Activated T-helper 2 cell treated with anti-CD3 and anti-CD28 coated beads, Interferon-gamma antibody, Interleukin-2, Interleukin-4, amounts not matched to agents 10 μg/mL and 5 μg/mL and 100 μg/mL, durations not matched to agents 14 hours and 24 hours and 36 hours (primary cell): ENCODE measurements around the gene ZIC1. TPM values are rescaled to one million over a fixed set of nuclear protein-coding genes. Genes with fewer than 3 reads are reported as not detected.

ENCODE experiments used
- DNase-seq: peaks from one replicate; pipeline ENCODE4 v3.0.0; 2021; ENCODE audit warnings: low spot score
- H3K27ac Mint-ChIP-seq: one replicate; pipeline ENCODE4 v1.8.0; 2021; ENCODE audit warnings: mixed read lengths
- H3K27me3 Mint-ChIP-seq: one replicate; pipeline ENCODE4 v1.8.0; 2021; ENCODE audit warnings: low read depth, mixed read lengths
- H3K36me3 Mint-ChIP-seq: one replicate; pipeline ENCODE4 v1.8.0; 2021; ENCODE audit warnings: low read depth, mixed read lengths
- H3K4me1 Mint-ChIP-seq: one replicate; pipeline ENCODE4 v1.8.0; 2021; ENCODE audit warnings: low read depth, mixed read lengths
- H3K4me3 Mint-ChIP-seq: one replicate; pipeline ENCODE4 v1.8.0; 2021; ENCODE audit warnings: low read depth, mild to moderate bottlenecking, moderate library complexity, mixed read lengths
- H3K9me3 Mint-ChIP-seq: one replicate; pipeline ENCODE4 v1.8.0; 2021; ENCODE audit warnings: mixed read lengths
- intact Hi-C: fragments of 100-400 bp; cut with micrococcal nuclease; formaldehyde crosslinking; loops from one replicate; pipeline ENCODE4 v1.15.1; 2023
- total RNA-seq: library from RNA; stranded (reverse); gene quantifications from 2 replicates; pipeline ENCODE4 v1.2.3, GENCODE V29; 2022

Gene ZIC1
- total RNA-seq, 1 donor from 2014 or later = not detected

GRCh38 chr3:147393943-147394883, 15.0 kb upstream of the ZIC1 start:
- intact Hi-C loops = no loop called here
- Mint-ChIP-seq H3K27me3 (peaks cover 69% of the 10 kb centered on the region), H3K4me3 (no peak overlapping the region), H3K27ac (no peak overlapping the region), H3K9me3 (no peaks in the 10 kb centered on the region), H3K36me3 (no peaks in the 10 kb centered on the region), H3K4me1 (no peaks in the 10 kb centered on the region)
- DNase-seq = no peak

GRCh38 chr3:147394884-147395225, 14.3 kb upstream of the ZIC1 start:
- Mint-ChIP-seq H3K36me3 (no peaks in the 10 kb centered on the region), H3K4me1 (no peaks in the 10 kb centered on the region), H3K4me3 (no peak overlapping the region), H3K27ac (no peak overlapping the region), H3K9me3 (no peaks in the 10 kb centered on the region), H3K27me3 (peaks cover 65% of the 10 kb centered on the region)
- no peak for DNase-seq
- intact Hi-C loops = no loop called here

- peaks cover 65% of the 10 kb centered on the region for H3K27me3 Mint-ChIP-seq
- no peak overlapping the region for H3K27ac Mint-ChIP-seq
- intact Hi-C loops = no loop called here
- H3K4me3 Mint-ChIP-seq = no peak overlapping the region
- H3K9me3 Mint-ChIP-seq = no peaks in the 10 kb centered on the region
- H3K36me3 Mint-ChIP-seq = no peaks in the 10 kb centered on the region
- no peaks in the 10 kb centered on the region for H3K4me1 Mint-ChIP-seq
- DNase-seq = no peak
These were observed 13.1 kb upstream of the ZIC1 start for GRCh38 chr3:147395899-147396711.

- Mint-ChIP-seq H3K4me3 (no peak overlapping the region), H3K4me1 (no peaks in the 10 kb centered on the region), H3K36me3 (no peaks in the 10 kb centered on the region), H3K27ac (no peak overlapping the region), H3K9me3 (no peaks in the 10 kb centered on the region), H3K27me3 (peaks cover 63% of the 10 kb centered on the region)
- no peak for DNase-seq
- intact Hi-C loops = no loop called here
These were observed 12.5 kb upstream of the ZIC1 start for GRCh38 chr3:147396712-147397046.

GRCh38 chr3:147397155-147397874, 11.8 kb upstream of the ZIC1 start:
- Mint-ChIP-seq H3K27ac (no peak overlapping the region), H3K9me3 (no peaks in the 10 kb centered on the region), H3K4me1 (no peaks in the 10 kb centered on the region), H3K4me3 (no peak overlapping the region), H3K36me3 (no peaks in the 10 kb centered on the region), H3K27me3 (peaks cover 61% of the 10 kb centered on the region)
- no peak for DNase-seq
- intact Hi-C loops = no loop called here

- Mint-ChIP-seq H3K27ac (no peak overlapping the region), H3K27me3 (peaks cover 56% of the 10 kb centered on the region), H3K4me3 (no peak overlapping the region), H3K9me3 (no peaks in the 10 kb centered on the region), H3K36me3 (no peaks in the 10 kb centered on the region), H3K4me1 (no peaks in the 10 kb centered on the region)
- no peak for DNase-seq
- intact Hi-C loops = no loop called here
These were observed 11.0 kb upstream of the ZIC1 start for GRCh38 chr3:147397875-147398812.

GRCh38 chr3:147398813-147399534, 10.2 kb upstream of the ZIC1 start:
- H3K27ac Mint-ChIP-seq = no peak overlapping the region
- intact Hi-C loops = no loop called here
- no peak overlapping the region for H3K4me3 Mint-ChIP-seq
- no peaks in the 10 kb centered on the region for H3K36me3 Mint-ChIP-seq
- H3K9me3 Mint-ChIP-seq = no peaks in the 10 kb centered on the region
- H3K27me3 Mint-ChIP-seq = peaks cover 60% of the 10 kb centered on the region
- no peak for DNase-seq
- H3K4me1 Mint-ChIP-seq = no peaks in the 10 kb centered on the region

GRCh38 chr3:147400111-147400510, 9.1 kb upstream of the ZIC1 start:
- intact Hi-C loops = no loop called here
- Mint-ChIP-seq H3K27ac (no peak overlapping the region), H3K9me3 (no peaks in the 10 kb centered on the region), H3K36me3 (no peaks in the 10 kb centered on the region), H3K4me1 (no peaks in the 10 kb centered on the region), H3K27me3 (peaks cover 57% of the 10 kb centered on the region), H3K4me3 (no peak overlapping the region)
- no peak for DNase-seq

- Mint-ChIP-seq H3K27ac (no peak overlapping the region), H3K36me3 (no peaks in the 10 kb centered on the region), H3K27me3 (peaks cover 57% of the 10 kb centered on the region), H3K4me3 (no peak overlapping the region), H3K9me3 (no peaks in the 10 kb centered on the region), H3K4me1 (no peaks in the 10 kb centered on the region)
- intact Hi-C loops = no loop called here
- DNase-seq = no peak
These were observed 8.2 kb upstream of the ZIC1 start for GRCh38 chr3:147400999-147401398.

GRCh38 chr3:147401421-147401820, 7.7 kb upstream of the ZIC1 start:
- no peaks in the 10 kb centered on the region for H3K36me3 Mint-ChIP-seq
- peaks cover 60% of the 10 kb centered on the region for H3K27me3 Mint-ChIP-seq
- no peaks in the 10 kb centered on the region for H3K4me1 Mint-ChIP-seq
- H3K9me3 Mint-ChIP-seq = no peaks in the 10 kb centered on the region
- DNase-seq = no peak
- intact Hi-C loops = no loop called here
- H3K4me3 Mint-ChIP-seq = no peak overlapping the region
- no peak overlapping the region for H3K27ac Mint-ChIP-seq

GRCh38 chr3:147402159-147402558, 7.0 kb upstream of the ZIC1 start:
- Mint-ChIP-seq H3K27me3 (peaks cover 62% of the 10 kb centered on the region), H3K4me1 (no peaks in the 10 kb centered on the region), H3K36me3 (no peaks in the 10 kb centered on the region), H3K4me3 (no peak overlapping the region), H3K27ac (no peak overlapping the region), H3K9me3 (no peaks in the 10 kb centered on the region)
- intact Hi-C loops = no loop called here
- no peak for DNase-seq
